HG02759 (cell line): ENCODE data around the gene ZNF429.
"Not testable (repeated sequence)": the region's sequence is repeated elsewhere in the genome, so short reads cannot be mapped to it uniquely, and the experiment has no call there.

ENCODE experiments used
- ATAC-seq: cut with Tn5 transposase; IDR thresholded peaks from one replicate; pipeline ENCODE4 v1.9.1; 2021; ENCODE audit warnings: mild to moderate bottlenecking, moderate library complexity; ENCODE audit not compliant: unreplicated experiment

Gene ZNF429

GRCh38 chr19:21505459-21506451 is at the start of gene ZNF429:
Gene ZNF429 (plus strand): TSS chr19:21505602. CDS start chr19:21505772, 170 bp downstream.
- peak; percentile 99 for ATAC-seq

- ATAC-seq: no peak
These were observed 44.7 kb upstream of the ZNF429 start for GRCh38 chr19:21460686-21461085.

- ATAC-seq: no peak
These were observed 42.9 kb upstream of the ZNF429 start for GRCh38 chr19:21462540-21462939.

- peak; percentile 47 for ATAC-seq
These were observed 41.8 kb upstream of the ZNF429 start for GRCh38 chr19:21463449-21464105.

- ATAC-seq: no peak
These were observed 38.8 kb upstream of the ZNF429 start for GRCh38 chr19:21466627-21467026.

- no peak for ATAC-seq
These were observed 36.6 kb upstream of the ZNF429 start for GRCh38 chr19:21468791-21469190.

GRCh38 chr19:21472507-21472906 is 32.9 kb upstream of the ZNF429 start:
- ATAC-seq: no peak

- peak; percentile 65 for ATAC-seq
These were observed 30.7 kb upstream of the ZNF429 start for GRCh38 chr19:21474671-21475181.

- ATAC-seq: not testable (repeated sequence)
These were observed 23.0 kb upstream of the ZNF429 start for GRCh38 chr19:21482361-21482760.

- ATAC-seq: peak; percentile 60
These were observed 22.5 kb upstream of the ZNF429 start for GRCh38 chr19:21482863-21483276.

GRCh38 chr19:21483589-21484170 is 21.7 kb upstream of the ZNF429 start:
- ATAC-seq: peak; percentile 63

- ATAC-seq: no peak
These were observed 20.8 kb upstream of the ZNF429 start for GRCh38 chr19:21484631-21485030.

- ATAC-seq: no peak
These were observed 19.5 kb upstream of the ZNF429 start for GRCh38 chr19:21485926-21486325.

GRCh38 chr19:21487969-21488368 is 17.4 kb upstream of the ZNF429 start:
- ATAC-seq: no peak

- ATAC-seq: no peak
These were observed 14.3 kb upstream of the ZNF429 start for GRCh38 chr19:21491146-21491545.

- no peak for ATAC-seq
These were observed 12.2 kb upstream of the ZNF429 start for GRCh38 chr19:21492947-21493906.

- no peak for ATAC-seq
These were observed 8.5 kb upstream of the ZNF429 start for GRCh38 chr19:21496876-21497275.

- ATAC-seq: no peak
These were observed 6.8 kb upstream of the ZNF429 start for GRCh38 chr19:21498651-21499050.

- ATAC-seq: no peak
These were observed 2.8 kb downstream of the ZNF429 start for GRCh38 chr19:21508198-21508597.

GRCh38 chr19:21511058-21511457 is 5.7 kb downstream of the ZNF429 start:
- ATAC-seq: not testable (repeated sequence)
